MM.1S (cell line): ENCODE measurements around the gene C3orf33.

ENCODE experiments used
- CTCF ChIP-seq: fragments of 300-600 bp; sonication (generic); IDR thresholded peaks from 2 replicates; pipeline ENCODE4 v1.5.1; 2016; ENCODE audit warnings: antibody characterized with exemption, low read length, mixed read lengths
- EZH2 ChIP-seq: fragments of 300-600 bp; sonication (generic); optimal IDR thresholded peaks from 2 replicates; pipeline ENCODE3; 2017; ENCODE audit warnings: low read depth, mild to moderate bottlenecking, antibody characterized with exemption, low read length, mixed read lengths
- EZH2phosphoT487 ChIP-seq: fragments of 300-600 bp; sonication (generic); IDR thresholded peaks from 2 replicates; pipeline ENCODE4 v1.6.1; 2018; ENCODE audit warnings: antibody characterized with exemption, low read length

GRCh38 chr3:155778462-155778861 lies 27.6 kb downstream of the C3orf33 start:
- TF ChIP-seq CTCF (no peak), EZH2 (no peak), EZH2phosphoT487 (no peak)
